Activated CD4-positive, alpha-beta T cell treated with anti-CD3 and anti-CD28 coated beads for 4 hours (primary cell): ENCODE results near the gene COL18A1.

Source experiments
- DNase-seq, 2 donors: peaks; one replicate each; pipeline ENCODE4 v3.0.0-alpha.2; 2020

COL18A1 gene

DNA sequence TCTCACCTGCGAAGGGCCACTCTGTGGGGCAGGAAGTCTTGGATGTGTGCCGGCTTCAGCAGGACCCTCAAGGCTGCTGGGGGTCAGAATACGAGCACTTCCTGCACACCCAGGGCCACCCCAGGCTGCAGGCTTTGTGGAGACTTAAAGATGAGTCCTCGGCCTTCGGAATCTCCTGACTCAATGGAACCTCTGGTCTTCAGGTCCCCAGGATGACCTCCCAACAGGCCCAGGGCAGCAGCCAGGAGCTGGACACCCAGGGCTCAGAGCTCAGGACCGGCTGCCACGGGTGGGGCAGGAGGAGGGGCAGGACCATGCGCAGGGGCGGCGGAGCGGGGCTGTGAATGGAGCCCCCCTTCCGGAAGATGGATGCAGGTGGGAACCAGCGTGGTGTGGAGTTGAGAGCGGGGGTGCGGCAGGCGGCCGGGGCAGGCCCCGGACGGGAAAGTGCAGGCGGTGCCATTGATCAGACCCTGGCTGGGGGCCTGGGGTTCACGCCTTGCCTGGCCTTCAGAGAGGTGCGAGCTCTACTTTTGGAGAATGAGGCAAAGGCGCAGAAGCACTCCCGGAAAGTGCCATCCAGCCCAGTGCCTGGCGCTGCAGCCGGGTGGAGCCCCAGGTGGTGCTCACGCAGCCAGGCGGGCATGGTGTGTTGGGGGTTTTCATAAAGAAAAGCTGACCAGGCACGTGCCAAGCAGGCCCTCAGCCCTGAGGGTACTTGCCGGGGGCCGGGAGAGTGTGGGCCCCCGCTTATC, 10.4 kb downstream of the COL18A1 start:
- DNase-seq = no peak

- DNase-seq = no peak
Measured at GRCh38 chr21:45415943-45416611, 11.1 kb downstream of the COL18A1 start.

DNA sequence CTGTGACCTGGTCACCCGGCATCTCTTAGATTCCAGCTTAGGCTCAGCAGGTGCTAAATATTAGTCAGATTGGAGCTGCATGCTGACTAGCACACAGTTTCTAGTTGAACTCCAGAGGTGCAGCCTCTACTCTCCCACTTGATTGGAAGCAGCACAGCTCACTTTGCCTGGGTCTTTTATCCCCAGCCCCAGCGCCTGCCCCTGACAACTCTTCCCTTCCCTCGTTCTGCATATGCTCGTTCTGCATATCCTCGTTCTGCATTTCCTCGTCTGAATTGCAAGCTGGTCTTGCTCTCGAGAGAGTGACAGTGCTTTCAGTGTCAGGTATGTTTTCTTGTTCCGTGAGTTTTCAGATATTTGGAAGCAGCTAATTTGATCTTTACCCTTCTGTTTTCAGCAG, 11.7 kb downstream of the COL18A1 start:
- no peak for DNase-seq

GRCh38 chr21:45417256-45417950, 12.4 kb downstream of the COL18A1 start:
- DNase-seq = no peak

DNA sequence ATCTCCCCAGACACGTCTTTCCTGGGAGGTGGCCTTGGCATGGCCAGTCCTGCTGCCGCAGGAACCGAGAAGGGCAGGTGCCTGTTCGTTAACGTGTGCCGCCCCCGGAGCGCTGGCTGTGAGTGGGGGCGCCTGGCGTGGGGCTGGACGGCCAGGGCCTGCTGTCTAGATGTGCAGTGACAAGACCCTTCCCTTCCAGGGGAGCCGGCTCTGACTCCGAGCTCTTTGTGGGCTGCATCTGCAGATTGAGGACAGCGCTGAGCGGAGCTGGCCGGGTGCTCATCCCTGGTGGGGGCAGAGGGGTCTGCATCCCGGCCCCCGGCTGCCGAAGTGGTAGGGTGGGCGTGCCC, 13.0 kb downstream of the COL18A1 start:
- no peak for DNase-seq

- no peak for DNase-seq
Measured at GRCh38 chr21:45418301-45419071, 13.5 kb downstream of the COL18A1 start.

DNA sequence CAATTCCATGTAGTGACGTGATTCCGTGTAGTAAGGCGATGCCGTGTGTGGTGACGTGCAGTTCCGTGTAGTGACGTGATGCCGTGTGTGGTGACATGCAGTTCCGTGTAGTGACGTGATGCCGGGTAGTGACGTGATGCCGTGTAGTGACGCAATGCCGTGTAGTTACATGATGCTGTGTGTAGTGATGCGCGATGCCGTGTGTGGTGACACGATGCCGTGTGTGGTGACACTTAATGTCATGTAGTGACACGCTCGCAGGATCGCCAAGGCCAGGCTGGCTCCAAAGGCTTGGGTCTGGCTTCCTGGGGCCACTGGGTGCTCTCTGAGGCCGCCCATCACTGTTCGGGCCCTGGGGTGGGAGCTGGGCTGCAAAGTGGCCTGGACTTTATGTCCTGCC, 14.2 kb downstream of the COL18A1 start:
- no peak for DNase-seq

- DNase-seq = no peak
Measured at GRCh38 chr21:45420061-45421041, 15.4 kb downstream of the COL18A1 start.

DNA sequence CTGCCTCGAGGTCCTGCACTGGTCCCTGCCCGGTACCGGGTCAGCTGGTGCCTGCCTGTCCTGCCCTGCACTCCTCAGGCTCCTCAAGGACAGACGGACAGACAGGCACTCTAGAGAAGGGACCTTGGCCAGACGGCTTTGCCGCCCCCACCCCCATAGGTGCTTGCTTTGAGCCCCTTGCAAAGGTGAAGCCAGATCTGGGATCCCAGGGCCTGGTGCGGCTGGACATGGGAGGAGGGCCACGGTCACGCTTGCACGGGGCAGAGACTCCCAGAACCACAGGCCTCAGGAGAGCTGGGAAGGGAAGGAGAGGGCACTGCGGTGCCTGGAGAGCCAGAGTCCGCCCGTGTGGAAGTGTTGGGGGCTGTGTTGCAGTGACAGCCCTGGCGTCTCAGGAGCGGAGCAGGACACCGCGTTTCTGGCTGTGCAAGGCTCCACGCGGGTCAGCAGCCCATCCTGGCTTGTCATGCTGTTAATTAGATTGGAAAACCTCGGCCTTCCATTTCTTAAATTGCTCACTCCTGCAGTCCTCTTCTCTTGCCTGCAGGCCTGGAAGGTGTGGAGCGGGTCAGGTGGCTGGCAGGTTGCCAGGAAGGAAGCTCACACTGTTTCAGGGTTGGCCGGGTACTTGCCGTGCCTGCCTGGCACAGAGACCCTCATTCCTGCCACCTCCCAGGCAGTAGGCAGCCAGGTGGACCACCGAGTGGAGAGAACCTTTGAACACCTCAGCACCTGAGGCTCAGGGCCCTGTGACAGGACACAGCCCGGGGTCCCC, 16.3 kb downstream of the COL18A1 start:
- no peak for DNase-seq

DNA sequence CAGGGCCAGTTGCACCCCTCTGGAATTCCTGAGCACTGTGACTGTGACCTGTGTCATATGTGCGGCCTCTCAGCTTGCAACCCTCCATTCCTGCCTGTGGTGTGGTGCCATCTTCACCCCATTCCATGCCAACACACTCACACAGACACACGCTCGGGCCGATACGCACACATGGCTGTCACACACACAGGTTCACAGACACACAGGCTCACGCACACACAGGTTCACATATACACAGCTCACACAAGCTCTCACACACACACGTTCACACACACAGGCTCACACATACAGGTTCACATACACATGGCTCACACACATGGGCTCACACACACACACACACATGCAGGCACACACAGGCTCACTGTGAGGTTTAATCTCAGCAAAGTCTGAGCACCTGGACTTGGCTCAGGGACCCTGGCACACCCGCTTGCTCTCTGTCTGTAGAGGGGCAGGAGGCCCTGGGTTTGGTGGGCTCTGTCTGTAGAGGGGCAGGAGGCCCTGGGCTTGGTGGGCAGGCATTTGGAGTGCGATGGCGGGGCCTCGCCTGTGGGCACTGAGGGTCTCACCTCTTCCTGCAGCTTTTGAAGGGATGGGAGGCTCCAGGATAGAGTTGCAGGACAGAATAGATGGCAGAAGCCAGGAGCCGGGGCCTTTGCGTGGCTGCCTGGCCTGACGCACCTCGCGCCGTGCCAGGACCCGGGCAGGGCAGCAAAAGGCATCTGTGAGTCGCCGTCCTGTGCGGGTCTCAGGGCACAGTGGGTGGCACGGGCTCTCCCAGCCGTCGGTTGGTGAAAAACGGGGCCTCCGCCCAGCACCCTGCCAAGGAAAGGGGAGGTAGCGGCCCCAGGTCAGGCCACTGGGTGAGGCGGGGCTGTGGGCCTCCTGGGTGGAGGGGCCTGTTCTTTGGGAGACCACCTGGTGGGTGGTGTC, 17.1 kb downstream of the COL18A1 start:
- DNase-seq = no peak

GRCh38 chr21:45423201-45423955, 18.4 kb downstream of the COL18A1 start:
- DNase-seq = no peak

DNA sequence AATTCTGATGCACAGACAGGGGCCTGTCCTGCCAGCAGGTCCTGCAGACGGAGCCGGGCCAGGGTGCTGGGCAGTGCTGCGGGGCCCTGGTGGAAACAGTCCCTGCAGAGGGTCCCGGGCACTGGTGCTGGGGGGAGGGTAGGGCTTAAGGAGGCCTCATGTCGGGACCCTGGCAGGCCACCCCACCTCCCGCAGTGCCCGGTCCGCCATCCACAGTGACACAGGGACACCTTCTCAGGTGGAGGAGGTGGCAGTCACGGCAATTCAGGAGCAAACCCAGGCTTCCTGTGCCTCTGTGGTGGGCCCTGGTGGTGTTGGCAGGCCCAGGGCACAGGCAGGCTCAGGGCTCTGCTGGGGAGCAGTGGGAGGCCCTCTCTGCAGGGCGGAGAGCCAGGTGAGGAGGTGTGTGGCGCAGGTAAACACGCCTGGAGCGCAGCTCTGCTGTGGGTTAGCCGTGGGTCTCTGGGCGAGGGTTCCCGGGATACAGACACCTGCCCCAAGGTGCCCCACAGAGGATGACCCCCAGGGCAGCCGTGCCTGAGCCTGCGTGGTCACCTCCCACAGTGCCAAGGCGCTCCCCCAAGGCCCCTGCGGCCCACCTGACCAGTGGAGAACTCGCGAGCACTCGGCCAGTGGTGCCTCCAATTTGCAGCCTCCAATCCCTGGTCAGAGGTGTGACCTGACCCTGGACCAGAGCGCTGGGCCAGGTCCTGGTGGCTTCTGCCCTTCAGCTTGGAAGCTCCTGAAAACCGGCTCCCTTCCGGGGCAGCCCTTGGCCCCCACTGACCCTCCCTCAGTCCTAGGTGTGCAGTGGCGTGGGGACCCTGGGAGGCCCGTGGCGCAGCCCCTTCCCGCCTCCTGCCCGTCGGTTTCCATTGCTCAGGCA, 19.2 kb downstream of the COL18A1 start:
- no peak for DNase-seq

- DNase-seq = no peak
Measured at GRCh38 chr21:45424854-45425795, 20.2 kb downstream of the COL18A1 start.

GRCh38 chr21:45427331-45428271, 22.6 kb downstream of the COL18A1 start:
- no peak for DNase-seq

DNA sequence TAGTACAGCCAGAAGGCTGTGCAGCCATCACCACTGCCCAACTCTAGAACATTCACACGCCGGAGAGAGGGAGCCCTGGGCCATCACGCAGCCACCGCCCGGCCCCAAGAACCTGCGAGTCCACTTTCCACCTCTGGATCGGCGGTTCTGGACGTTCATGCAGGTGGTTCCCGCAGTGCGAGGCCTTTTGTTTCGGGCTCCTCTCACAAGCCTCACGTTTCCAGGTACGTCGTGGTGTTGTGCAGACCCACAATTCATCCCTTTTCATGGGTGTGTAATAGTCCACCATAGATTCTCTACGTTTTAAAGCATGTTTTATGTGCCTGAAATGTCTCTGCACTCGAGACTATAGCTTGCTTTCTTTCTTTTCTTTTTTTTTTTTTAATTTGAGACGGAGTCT, 23.6 kb downstream of the COL18A1 start:
- DNase-seq = no peak
